ENCODE measurements around the gene XXYLT1.

GRCh38 chr3:195084746-195085145 is 186.2 kb downstream of the XXYLT1 start:
- TF ChIP-seq YY1 (IDR thresholded peaks at IDR 0.05; ENCODE audit: extremely low read depth, insufficient replicate concordance, low read depth, low read length) (no peak), CTCF (IDR thresholded peaks at IDR 0.05 in 2 of 3, conservative IDR thresholded peaks at IDR 0.05 in 1 of 3; ENCODE audit: borderline replicate concordance in 1 of 3, insufficient read depth in 1 of 3, low read depth in 2 of 3, low read length in 2 of 3) (no peak), POLR2A (IDR thresholded peaks at IDR 0.05; ENCODE audit: borderline replicate concordance, extremely low read depth, insufficient read depth, insufficient read length) (no peak)

All from HCT116 (cell line).